ENCODE measurements around the gene SCARB1. TPM values are rescaled to one million over a fixed set of nuclear protein-coding genes. Genes with fewer than 3 reads are reported as not detected.

The SCARB1 gene
- total RNA-seq, 1 donor, result 11.3 TPM

GRCh38 chr12:124762791-124763593 is 100.7 kb downstream of the SCARB1 start:
- no peak for TF ChIP-seq CTCF (IDR thresholded peaks at IDR 0.05; ENCODE audit: insufficient read depth, low read length)
- H3K4me3 ChIP-seq (ENCODE audit: low read depth, low read length), result no peak overlapping the region
- DNase-seq (ENCODE audit: low read depth), result peak; percentile 35

GRCh38 chr12:124762384-124762783 is 101.3 kb downstream of the SCARB1 start:
- DNase-seq (ENCODE audit: low read depth), result no peak
- no peak overlapping the region for H3K4me3 ChIP-seq (ENCODE audit: low read depth, low read length)
- TF ChIP-seq CTCF (IDR thresholded peaks at IDR 0.05; ENCODE audit: insufficient read depth, low read length), result no peak

- TF ChIP-seq CTCF (IDR thresholded peaks at IDR 0.05; ENCODE audit: insufficient read depth, low read length), result no peak
- DNase-seq (ENCODE audit: low read depth), result no peak
These were observed 101.8 kb downstream of the SCARB1 start for GRCh38 chr12:124761871-124762270.

GRCh38 chr12:124761056-124761455 is 102.6 kb downstream of the SCARB1 start:
- DNase-seq (ENCODE audit: low read depth), result no peak
- TF ChIP-seq CTCF (IDR thresholded peaks at IDR 0.05; ENCODE audit: insufficient read depth, low read length), result no peak
- H3K4me3 ChIP-seq (ENCODE audit: low read depth, low read length), result no peak overlapping the region

More at GRCh38 chr12:124761871-124762270, 101.8 kb downstream of the SCARB1 start:
- H3K4me3 ChIP-seq (ENCODE audit: low read depth, low read length), result no peak overlapping the region

- TF ChIP-seq CTCF (IDR thresholded peaks at IDR 0.05; ENCODE audit: insufficient read depth, low read length), result no peak
- DNase-seq (ENCODE audit: low read depth), result no peak
- no peak overlapping the region for H3K4me3 ChIP-seq (ENCODE audit: low read depth, low read length)
These were observed 103.1 kb downstream of the SCARB1 start for GRCh38 chr12:124760560-124760959.

GRCh38 chr12:124759841-124760503 is 103.7 kb downstream of the SCARB1 start:
- no peak for DNase-seq (ENCODE audit: low read depth)
- H3K4me3 ChIP-seq (ENCODE audit: low read depth, low read length), result no peak overlapping the region
- no peak for TF ChIP-seq CTCF (IDR thresholded peaks at IDR 0.05; ENCODE audit: insufficient read depth, low read length)
